HFFc6 (cell line): ENCODE measurements around the gene LY9. TPM values are rescaled to one million over a fixed set of nuclear protein-coding genes. Genes with fewer than 3 reads are reported as not detected.

ENCODE experiments used
- DNase-seq: peaks from one replicate; pipeline ENCODE4 v3.0.0-alpha.2; 2018
- H3K27ac Mint-ChIP-seq: 2 replicates; pipeline ENCODE4 v1.8.0; 2020; ENCODE audit warnings: mild to moderate bottlenecking, mixed read lengths
- H3K27me3 Mint-ChIP-seq: 2 replicates; pipeline ENCODE4 v1.8.0; 2021; ENCODE audit warnings: mild to moderate bottlenecking, moderate library complexity, mixed read lengths; ENCODE audit not compliant: insufficient read depth
- H3K36me3 Mint-ChIP-seq: 2 replicates; pipeline ENCODE4 v1.8.0; 2021; ENCODE audit warnings: low read depth, mixed read lengths
- H3K4me1 Mint-ChIP-seq: 2 replicates; pipeline ENCODE4 v1.8.0; 2020; ENCODE audit warnings: low read depth, mixed read lengths
- H3K4me3 Mint-ChIP-seq: 2 replicates; pipeline ENCODE4 v1.8.0; 2020; ENCODE audit warnings: mild to moderate bottlenecking, moderate library complexity, mixed read lengths
- H3K9me3 Mint-ChIP-seq: 2 replicates; pipeline ENCODE4 v1.8.0; 2020; ENCODE audit warnings: mild to moderate bottlenecking, mixed read lengths
- CTCF ChIP-seq: fragments of 200-600 bp; sonication (generic); IDR thresholded peaks from 2 replicates; pipeline ENCODE4 v1.5.0; 2021; ENCODE audit warnings: antibody characterized with exemption, mild to moderate bottlenecking
- total RNA-seq, 6 experiments: library from RNA; stranded (reverse); fragmentation: NEBNext Ultra II Directional; extraction: Animal tissue kit (Norgen Biotek cat#: 25700); gene quantifications; 2 replicates in 1 of 6; 3 replicates in 5 of 6; pipeline ENCODE4 v1.2.3, GENCODE V29; 2021

LY9 gene
- total RNA-seq, 6 experiments from 2014 or later: not detected

- Mint-ChIP-seq H3K4me1 (no peaks in the 10 kb centered on the region), H3K36me3 (no peaks in the 10 kb centered on the region), H3K4me3 (no peak overlapping the region), H3K27ac (no peak overlapping the region), H3K27me3 (peaks cover 16% of the 10 kb centered on the region), H3K9me3 (no peaks in the 10 kb centered on the region)
- TF ChIP-seq CTCF: no peak
- DNase-seq: no peak
Observed at GRCh38 chr1:160859166-160859565, 63.2 kb downstream of the LY9 start.

GRCh38 chr1:160860840-160861505 is 65.0 kb downstream of the LY9 start:
- DNase-seq: no peak
- no peak for TF ChIP-seq CTCF
- H3K4me3 Mint-ChIP-seq: no peak overlapping the region
- no peaks in the 10 kb centered on the region for H3K4me1 Mint-ChIP-seq
- no peaks in the 10 kb centered on the region for H3K9me3 Mint-ChIP-seq
- peaks cover 16% of the 10 kb centered on the region for H3K27me3 Mint-ChIP-seq
- no peaks in the 10 kb centered on the region for H3K36me3 Mint-ChIP-seq
- no peak overlapping the region for H3K27ac Mint-ChIP-seq

GRCh38 chr1:160862203-160863060 is 66.5 kb downstream of the LY9 start, which contains the start of gene CD244:
TSS of gene CD244 (minus strand) at chr1:160862887. CDS start at chr1:160862677, 210 bp downstream.
- Mint-ChIP-seq H3K27me3 (peaks cover 16% of the 10 kb centered on the region), H3K9me3 (no peaks in the 10 kb centered on the region), H3K27ac (no peak within 1 kb of the TSS), H3K4me1 (no peaks in the 10 kb centered on the region), H3K36me3 (no peaks in the 10 kb centered on the region), H3K4me3 (no peak within 1 kb of the TSS)
- DNase-seq: no peak
- no peak for TF ChIP-seq CTCF

GRCh38 chr1:160863061-160863773 is 67.2 kb downstream of the LY9 start:
- Mint-ChIP-seq H3K27ac (no peak overlapping the region), H3K36me3 (no peaks in the 10 kb centered on the region), H3K4me1 (no peaks in the 10 kb centered on the region), H3K4me3 (no peak overlapping the region), H3K27me3 (peaks cover 16% of the 10 kb centered on the region), H3K9me3 (no peaks in the 10 kb centered on the region)
- TF ChIP-seq CTCF: no peak
- no peak for DNase-seq

- Mint-ChIP-seq H3K27ac (no peak overlapping the region), H3K4me1 (no peaks in the 10 kb centered on the region), H3K9me3 (no peaks in the 10 kb centered on the region), H3K4me3 (no peak overlapping the region), H3K27me3 (peaks cover 14% of the 10 kb centered on the region), H3K36me3 (no peaks in the 10 kb centered on the region)
- no peak for TF ChIP-seq CTCF
- DNase-seq: no peak
Observed at GRCh38 chr1:160863774-160864131, 67.8 kb downstream of the LY9 start.
